GM21717 (cell line): ENCODE results near the gene CDHR2.

Experiments
- ATAC-seq: cut with Tn5 transposase; IDR thresholded peaks from one replicate; pipeline ENCODE4 v1.9.1; 2021; ENCODE audit warnings: mild to moderate bottlenecking, moderate library complexity; ENCODE audit not compliant: unreplicated experiment

Gene CDHR2

GRCh38 chr5:176631383-176632200, 82.5 kb downstream of the CDHR2 start:
- no peak for ATAC-seq

GRCh38 chr5:176632745-176633144, 83.6 kb downstream of the CDHR2 start:
- ATAC-seq = no peak

- ATAC-seq = no peak
Observed at GRCh38 chr5:176633598-176633997, 84.5 kb downstream of the CDHR2 start.

- no peak for ATAC-seq
Observed at GRCh38 chr5:176636426-176636825, 87.3 kb downstream of the CDHR2 start.

- ATAC-seq = no peak
Observed at GRCh38 chr5:176637556-176637955, 88.4 kb downstream of the CDHR2 start.

- no peak for ATAC-seq
Observed at GRCh38 chr5:176638437-176638836, 89.3 kb downstream of the CDHR2 start.

GRCh38 chr5:176639208-176639607, 90.1 kb downstream of the CDHR2 start:
- ATAC-seq = no peak

GRCh38 chr5:176639981-176640380, 90.8 kb downstream of the CDHR2 start:
- no peak for ATAC-seq

GRCh38 chr5:176640616-176641015, 91.5 kb downstream of the CDHR2 start:
- no peak for ATAC-seq

- ATAC-seq = no peak
Observed at GRCh38 chr5:176642675-176643490, 93.7 kb downstream of the CDHR2 start.

- no peak for ATAC-seq
Observed at GRCh38 chr5:176643491-176644219, 94.5 kb downstream of the CDHR2 start.

- no peak for ATAC-seq
Observed at GRCh38 chr5:176644294-176644693, 95.2 kb downstream of the CDHR2 start.

- ATAC-seq = no peak
Observed at GRCh38 chr5:176644878-176645670, 95.9 kb downstream of the CDHR2 start.
